Liver (tissue), 9 donors: ENCODE results near the gene CACNA1H. TPM values are rescaled to one million over a fixed set of nuclear protein-coding genes. Genes with fewer than 3 reads are reported as not detected.
A peak's percentile ranks its signal among the peaks of the same experiment; 100 is the strongest.

ENCODE experiments used
- DNase-seq: peaks from one replicate; pipeline ENCODE4 v3.0.0-alpha.2; 2017; ENCODE audit warnings: low spot score
- H3K27ac ChIP-seq, 2 donors: one replicate each; pipeline ENCODE4 v1.7.0; 2013; ENCODE audit warnings: inconsistent platforms in 2 of 2, low read length in 2 of 2, control low read depth in 1 of 2, low read depth in 1 of 2, mild to moderate bottlenecking in 1 of 2
- H3K27me3 ChIP-seq, 4 donors: one replicate each; pipeline versions ENCODE4 v1.6.1 to v1.7.0; 2013; ENCODE audit warnings: low read length in 3 of 4, inconsistent platforms in 1 of 4, mild to moderate bottlenecking in 1 of 4, moderate library complexity in 1 of 4; ENCODE audit not compliant: control insufficient read depth in 4 of 4, insufficient read depth in 4 of 4
- H3K36me3 ChIP-seq, 4 donors: one replicate each; pipeline versions ENCODE4 v1.6.1 to v1.7.0; 2013; ENCODE audit warnings: low read length in 3 of 4, mild to moderate bottlenecking in 3 of 4, low read depth in 1 of 4, moderate library complexity in 1 of 4; ENCODE audit not compliant: control insufficient read depth in 4 of 4, insufficient read depth in 3 of 4
- H3K4me1 ChIP-seq, 4 donors: one replicate each; pipeline versions ENCODE4 v1.6.1 to v1.7.0; 2013; ENCODE audit warnings: low read length in 3 of 4, mild to moderate bottlenecking in 3 of 4, moderate library complexity in 1 of 4; ENCODE audit not compliant: control insufficient read depth in 4 of 4, insufficient read depth in 4 of 4
- H3K4me3 ChIP-seq, 3 donors: one replicate each; pipeline versions ENCODE4 v1.6.1 to v1.7.0; 2013; ENCODE audit warnings: low read length in 3 of 3, control low read depth in 1 of 3, low read depth in 1 of 3, mild to moderate bottlenecking in 1 of 3
- H3K9ac ChIP-seq, 2 donors: one replicate each; pipeline ENCODE4 v1.7.0; 2013; ENCODE audit warnings: low read length in 2 of 2, mild to moderate bottlenecking in 2 of 2, moderate library complexity in 2 of 2, control low read depth in 1 of 2, low read depth in 1 of 2
- H3K9me3 ChIP-seq, 4 donors: one replicate each; pipeline versions ENCODE4 v1.6.1 to v1.7.0; 2013; ENCODE audit warnings: low read length in 3 of 4; ENCODE audit not compliant: control insufficient read depth in 4 of 4
- EGR1 ChIP-seq, 2 donors: IDR thresholded peaks; 2 replicates each; pipeline ENCODE4 v1.6.1; 2016 to 2018; ENCODE audit warnings: antibody characterized with exemption in 2 of 2, low read depth in 2 of 2
- FOXA1 ChIP-seq: IDR thresholded peaks from 2 replicates; pipeline ENCODE4 v1.6.1; 2016; ENCODE audit warnings: antibody characterized with exemption
- HNF4A ChIP-seq, 2 donors: conservative IDR thresholded peaks; 2 replicates each; pipeline ENCODE4 v1.6.1; 2016; ENCODE audit warnings: antibody characterized with exemption in 2 of 2, mild to moderate bottlenecking in 2 of 2
- HNF4G ChIP-seq: IDR thresholded peaks from 2 replicates; pipeline ENCODE4 v1.6.1; 2016; ENCODE audit warnings: antibody characterized with exemption
- JUND ChIP-seq, 2 donors: IDR thresholded peaks; 2 replicates each; pipeline ENCODE4 v1.6.1; 2016; ENCODE audit warnings: antibody characterized with exemption in 2 of 2
- NR2F2 ChIP-seq: IDR thresholded peaks from 2 replicates; pipeline ENCODE4 v1.6.1; 2016; ENCODE audit warnings: antibody characterized with exemption
- RAD21 ChIP-seq, 2 donors: IDR thresholded peaks; 2 replicates each; pipeline ENCODE4 v1.6.1; 2016; ENCODE audit warnings: antibody characterized with exemption in 2 of 2, mild to moderate bottlenecking in 2 of 2
- RXRA ChIP-seq, 2 donors: IDR thresholded peaks; 2 replicates each; pipeline ENCODE4 v1.6.1; 2017 to 2018; ENCODE audit warnings: antibody characterized with exemption in 2 of 2, mild to moderate bottlenecking in 1 of 2
- SP1 ChIP-seq: IDR thresholded peaks from 2 replicates; pipeline ENCODE4 v1.6.1; 2018; ENCODE audit warnings: antibody characterized with exemption, mild to moderate bottlenecking
- YY1 ChIP-seq: IDR thresholded peaks from 2 replicates; pipeline ENCODE4 v1.6.1; 2016; ENCODE audit warnings: antibody characterized with exemption, mild to moderate bottlenecking
- WGBS: extraction: QIAGEN DNeasy Blood & Tissue Kit; methylation state at CpG from one replicate; pipeline ENCODE4 v1.1.7; 2013; 5-methylcytosine and 5-hydroxymethylcytosine counted together
- polyA plus RNA-seq, 2 donors: library from polyadenylated mRNA; stranded (reverse) in 1 of 2; unstranded in 1 of 2; fragments of 200-250 nt in 1 of 2; fragments of >200 nt in 1 of 2; fragmentation: Nextera tagmentation in 1 of 2; extraction: Ambion mirVana in 1 of 2; gene quantifications; one replicate each; pipeline versions ENCODE4 v1.2.1 to v1.2.3, GENCODE V29; 2013 to 2015
- total RNA-seq, 2 donors: library from RNA; depleted of rRNA; stranded (reverse); fragments of >200 nt; gene quantifications; one replicate each; pipeline ENCODE4 v1.2.3, GENCODE V29; 2014
- TF ChIP-seq, protein P1 (sequence below): IDR thresholded peaks from 2 replicates; pipeline ENCODE4 v1.6.1; 2016; ENCODE audit warnings: antibody characterized with exemption
- TF ChIP-seq, protein P2 (sequence below): fragments of 150-350 bp; IDR thresholded peaks from 2 replicates; pipeline ENCODE4 v1.5.1; 2017; ENCODE audit warnings: improper control_type of control experiment, low read depth, low read length; ENCODE audit not compliant: missing input control
- TF ChIP-seq, protein P3 (sequence below): IDR thresholded peaks from 2 replicates; pipeline ENCODE4 v1.6.1; 2016; ENCODE audit warnings: antibody characterized with exemption
- TF ChIP-seq, protein P4 (sequence below): IDR thresholded peaks from 2 replicates; pipeline ENCODE4 v1.6.1; 2016; ENCODE audit warnings: antibody characterized with exemption, mild to moderate bottlenecking
- donor health status: healthy.
- donor health status: healthy.
- donor health status: healthy.
- donor health status: healthy.
- donor health status: healthy.

CACNA1H gene
- total and polyA plus RNA-seq, 4 donors, result 0.21 to 8.5 (median 6.1) TPM

DNA sequence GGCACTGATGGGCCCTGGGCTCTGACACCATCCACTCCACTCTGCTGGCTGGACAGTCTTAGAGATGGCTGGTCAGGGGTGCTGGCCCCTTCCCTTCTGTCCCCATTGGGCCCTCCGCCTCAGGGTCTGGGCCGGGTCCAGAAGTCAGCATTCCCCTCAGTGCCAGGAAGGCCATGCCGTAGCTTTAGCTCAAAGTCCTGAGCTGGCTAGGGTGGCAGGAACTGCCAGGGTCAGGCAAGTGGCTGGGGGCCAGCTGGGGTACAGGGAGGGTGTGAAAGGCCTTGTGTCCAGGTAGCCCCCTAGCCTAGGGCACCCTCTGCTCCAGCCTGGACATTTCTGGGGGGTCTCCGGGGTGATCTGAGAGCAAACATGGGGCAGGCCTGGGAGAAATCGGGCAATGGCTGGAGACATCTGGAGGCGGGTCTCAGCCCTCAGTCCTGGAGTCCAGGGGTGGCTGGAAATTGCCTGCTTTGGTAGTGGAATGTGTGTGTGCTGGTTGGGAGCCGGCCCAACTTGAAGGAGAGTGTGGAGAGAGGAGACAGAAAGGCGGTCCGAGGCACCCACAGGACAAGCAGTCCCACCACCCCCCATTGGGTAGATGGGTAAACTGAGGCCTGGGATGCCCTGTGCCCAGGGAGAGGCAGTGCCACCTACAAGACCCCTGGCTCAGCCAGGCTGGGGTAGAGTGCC is 39.6 kb downstream of the CACNA1H start:
- Histone ChIP-seq H3K9ac (no peak overlapping the region), H3K4me1 (peaks cover 30 to 59% (median 44%) of the 10 kb centered on the region in 4 donors), H3K4me3 (no peak overlapping the region), H3K9me3 (no peaks in the 10 kb centered on the region), H3K27me3 (no peaks in the 10 kb centered on the region), H3K36me3 (no peaks in the 10 kb centered on the region), H3K27ac (peak overlapping the region; percentile 59 to 82)
- DNase-seq, result no peak
- TF ChIP-seq HNF4A (conservative IDR thresholded peaks at IDR 0.05) (peak; percentile 47 to 74), RXRA (IDR thresholded peaks at IDR 0.05) (peak in 1 of 2 donors; percentile 59)
- TF ChIP-seq, protein P1, sequence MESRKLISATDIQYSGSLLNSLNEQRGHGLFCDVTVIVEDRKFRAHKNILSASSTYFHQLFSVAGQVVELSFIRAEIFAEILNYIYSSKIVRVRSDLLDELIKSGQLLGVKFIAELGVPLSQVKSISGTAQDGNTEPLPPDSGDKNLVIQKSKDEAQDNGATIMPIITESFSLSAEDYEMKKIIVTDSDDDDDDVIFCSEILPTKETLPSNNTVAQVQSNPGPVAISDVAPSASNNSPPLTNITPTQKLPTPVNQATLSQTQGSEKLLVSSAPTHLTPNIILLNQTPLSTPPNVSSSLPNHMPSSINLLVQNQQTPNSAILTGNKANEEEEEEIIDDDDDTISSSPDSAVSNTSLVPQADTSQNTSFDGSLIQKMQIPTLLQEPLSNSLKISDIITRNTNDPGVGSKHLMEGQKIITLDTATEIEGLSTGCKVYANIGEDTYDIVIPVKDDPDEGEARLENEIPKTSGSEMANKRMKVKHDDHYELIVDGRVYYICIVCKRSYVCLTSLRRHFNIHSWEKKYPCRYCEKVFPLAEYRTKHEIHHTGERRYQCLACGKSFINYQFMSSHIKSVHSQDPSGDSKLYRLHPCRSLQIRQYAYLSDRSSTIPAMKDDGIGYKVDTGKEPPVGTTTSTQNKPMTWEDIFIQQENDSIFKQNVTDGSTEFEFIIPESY, result no peak
- WGBS, result 41% methylated on average over 9 of the region's 9 CpGs

DNA sequence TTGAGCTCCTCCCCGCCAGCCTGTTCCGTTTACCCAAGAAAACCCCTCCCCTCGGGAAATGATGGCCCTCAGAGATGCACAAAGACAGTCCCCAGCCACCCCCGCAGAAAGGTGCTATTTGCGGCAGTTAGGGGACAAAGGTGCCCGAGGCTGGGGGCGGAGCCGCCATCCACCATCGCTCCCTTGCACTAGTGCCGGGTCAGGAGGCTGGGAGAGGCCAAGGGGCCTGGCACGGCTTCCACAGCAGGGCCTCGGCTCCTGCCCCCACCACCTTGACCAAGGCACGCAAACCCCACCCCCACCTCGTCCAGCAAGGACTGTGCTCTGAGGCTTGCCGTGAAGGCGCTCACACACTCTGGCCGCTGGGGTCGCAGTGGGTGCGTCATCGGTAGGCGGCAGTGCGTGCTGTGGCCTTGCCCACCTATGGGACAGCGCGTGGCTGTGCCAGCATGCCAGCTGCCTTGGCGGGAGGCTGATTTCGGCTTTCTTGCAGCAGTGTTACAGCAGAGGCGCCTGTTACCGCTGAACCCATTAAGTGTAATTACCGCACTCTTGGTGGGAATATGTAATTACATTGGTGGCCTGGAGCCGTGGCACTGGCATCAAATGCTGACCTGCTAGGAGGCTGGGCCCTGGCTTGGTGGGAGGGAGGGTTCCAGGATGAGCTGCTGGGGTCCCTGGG is 40.4 kb downstream of the CACNA1H start:
- H3K27me3 ChIP-seq, result no peaks in the 10 kb centered on the region
- no peaks in the 10 kb centered on the region for H3K36me3 ChIP-seq
- no peak for DNase-seq
- H3K27ac ChIP-seq, result peak overlapping the region; percentile 59 to 82
- peaks cover 30 to 59% (median 45%) of the 10 kb centered on the region in 4 donors for H3K4me1 ChIP-seq
- no peaks in the 10 kb centered on the region for H3K9me3 ChIP-seq
- no peak overlapping the region for H3K4me3 ChIP-seq
- 24% methylated on average over 30 of the region's 30 CpGs for WGBS
- TF ChIP-seq EGR1 (IDR thresholded peaks at IDR 0.05; ENCODE audit: low read depth in 2 of 2) (peak in 1 of 2 donors; percentile 96), RXRA (IDR thresholded peaks at IDR 0.05) (peak in 1 of 2 donors; percentile 73), SP1 (no peak), RAD21 (IDR thresholded peaks at IDR 0.05) (peak in 1 of 2 donors; percentile 48), NR2F2 (no peak), YY1 (peak; percentile 62), JUND (IDR thresholded peaks at IDR 0.05) (peak in 1 of 2 donors; percentile 80), HNF4G (no peak), FOXA1 (no peak)
- TF ChIP-seq, protein P2, sequence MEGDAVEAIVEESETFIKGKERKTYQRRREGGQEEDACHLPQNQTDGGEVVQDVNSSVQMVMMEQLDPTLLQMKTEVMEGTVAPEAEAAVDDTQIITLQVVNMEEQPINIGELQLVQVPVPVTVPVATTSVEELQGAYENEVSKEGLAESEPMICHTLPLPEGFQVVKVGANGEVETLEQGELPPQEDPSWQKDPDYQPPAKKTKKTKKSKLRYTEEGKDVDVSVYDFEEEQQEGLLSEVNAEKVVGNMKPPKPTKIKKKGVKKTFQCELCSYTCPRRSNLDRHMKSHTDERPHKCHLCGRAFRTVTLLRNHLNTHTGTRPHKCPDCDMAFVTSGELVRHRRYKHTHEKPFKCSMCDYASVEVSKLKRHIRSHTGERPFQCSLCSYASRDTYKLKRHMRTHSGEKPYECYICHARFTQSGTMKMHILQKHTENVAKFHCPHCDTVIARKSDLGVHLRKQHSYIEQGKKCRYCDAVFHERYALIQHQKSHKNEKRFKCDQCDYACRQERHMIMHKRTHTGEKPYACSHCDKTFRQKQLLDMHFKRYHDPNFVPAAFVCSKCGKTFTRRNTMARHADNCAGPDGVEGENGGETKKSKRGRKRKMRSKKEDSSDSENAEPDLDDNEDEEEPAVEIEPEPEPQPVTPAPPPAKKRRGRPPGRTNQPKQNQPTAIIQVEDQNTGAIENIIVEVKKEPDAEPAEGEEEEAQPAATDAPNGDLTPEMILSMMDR, result no peak
- TF ChIP-seq, protein P3, sequence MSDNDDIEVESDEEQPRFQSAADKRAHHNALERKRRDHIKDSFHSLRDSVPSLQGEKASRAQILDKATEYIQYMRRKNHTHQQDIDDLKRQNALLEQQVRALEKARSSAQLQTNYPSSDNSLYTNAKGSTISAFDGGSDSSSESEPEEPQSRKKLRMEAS, result no peak
- TF ChIP-seq, protein P4, sequence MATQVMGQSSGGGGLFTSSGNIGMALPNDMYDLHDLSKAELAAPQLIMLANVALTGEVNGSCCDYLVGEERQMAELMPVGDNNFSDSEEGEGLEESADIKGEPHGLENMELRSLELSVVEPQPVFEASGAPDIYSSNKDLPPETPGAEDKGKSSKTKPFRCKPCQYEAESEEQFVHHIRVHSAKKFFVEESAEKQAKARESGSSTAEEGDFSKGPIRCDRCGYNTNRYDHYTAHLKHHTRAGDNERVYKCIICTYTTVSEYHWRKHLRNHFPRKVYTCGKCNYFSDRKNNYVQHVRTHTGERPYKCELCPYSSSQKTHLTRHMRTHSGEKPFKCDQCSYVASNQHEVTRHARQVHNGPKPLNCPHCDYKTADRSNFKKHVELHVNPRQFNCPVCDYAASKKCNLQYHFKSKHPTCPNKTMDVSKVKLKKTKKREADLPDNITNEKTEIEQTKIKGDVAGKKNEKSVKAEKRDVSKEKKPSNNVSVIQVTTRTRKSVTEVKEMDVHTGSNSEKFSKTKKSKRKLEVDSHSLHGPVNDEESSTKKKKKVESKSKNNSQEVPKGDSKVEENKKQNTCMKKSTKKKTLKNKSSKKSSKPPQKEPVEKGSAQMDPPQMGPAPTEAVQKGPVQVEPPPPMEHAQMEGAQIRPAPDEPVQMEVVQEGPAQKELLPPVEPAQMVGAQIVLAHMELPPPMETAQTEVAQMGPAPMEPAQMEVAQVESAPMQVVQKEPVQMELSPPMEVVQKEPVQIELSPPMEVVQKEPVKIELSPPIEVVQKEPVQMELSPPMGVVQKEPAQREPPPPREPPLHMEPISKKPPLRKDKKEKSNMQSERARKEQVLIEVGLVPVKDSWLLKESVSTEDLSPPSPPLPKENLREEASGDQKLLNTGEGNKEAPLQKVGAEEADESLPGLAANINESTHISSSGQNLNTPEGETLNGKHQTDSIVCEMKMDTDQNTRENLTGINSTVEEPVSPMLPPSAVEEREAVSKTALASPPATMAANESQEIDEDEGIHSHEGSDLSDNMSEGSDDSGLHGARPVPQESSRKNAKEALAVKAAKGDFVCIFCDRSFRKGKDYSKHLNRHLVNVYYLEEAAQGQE, result peak; percentile 52
- H3K9ac ChIP-seq, result no peak overlapping the region
